Ishikawa (cell line): ENCODE results near the gene CCDC18.

Experiments used
- CEBPB ChIP-seq: IDR thresholded peaks from 2 replicates; pipeline ENCODE4 v1.6.1; 2012
- CREB1 ChIP-seq: IDR thresholded peaks from 2 replicates; pipeline ENCODE4 v1.6.1; 2012; ENCODE audit warnings: low read depth
- EGR1 ChIP-seq: IDR thresholded peaks from 2 replicates; pipeline ENCODE4 v1.6.1; 2012
- EP300 ChIP-seq: IDR thresholded peaks from 2 replicates; pipeline ENCODE4 v1.6.1; 2012; ENCODE audit warnings: borderline replicate concordance
- FOXM1 ChIP-seq: IDR thresholded peaks from 2 replicates; pipeline ENCODE4 v1.6.1; 2012; ENCODE audit warnings: low read depth, borderline replicate concordance
- NFIC ChIP-seq: IDR thresholded peaks from 2 replicates; pipeline ENCODE4 v1.6.1; 2012
- RAD21 ChIP-seq: IDR thresholded peaks from 2 replicates; pipeline ENCODE4 v1.6.1; 2012; ENCODE audit warnings: low read depth
- TAF1 ChIP-seq: IDR thresholded peaks from 2 replicates; pipeline ENCODE4 v1.6.1; 2012; ENCODE audit warnings: low read depth, mild to moderate bottlenecking
- TCF12 ChIP-seq: IDR thresholded peaks from 2 replicates; pipeline ENCODE4 v1.6.1; 2012; ENCODE audit warnings: low read depth
- TEAD4 ChIP-seq: IDR thresholded peaks from 2 replicates; pipeline ENCODE4 v1.6.1; 2012
- YY1 ChIP-seq: IDR thresholded peaks from 2 replicates; pipeline ENCODE4 v1.6.1; 2012; ENCODE audit warnings: low read depth
- ZBTB7A ChIP-seq: IDR thresholded peaks from 2 replicates; pipeline ENCODE4 v1.6.1; 2012; ENCODE audit warnings: low read depth
- TF ChIP-seq, protein P1 (sequence below): IDR thresholded peaks from 2 replicates; pipeline ENCODE4 v1.6.1; 2012
- TF ChIP-seq, protein P2 (sequence below): IDR thresholded peaks from 2 replicates; pipeline ENCODE4 v1.6.1; 2012; ENCODE audit warnings: low read depth, mild to moderate bottlenecking
- TF ChIP-seq, protein P3 (sequence below): IDR thresholded peaks from 2 replicates; pipeline ENCODE4 v1.6.1; 2012

CCDC18 gene

DNA sequence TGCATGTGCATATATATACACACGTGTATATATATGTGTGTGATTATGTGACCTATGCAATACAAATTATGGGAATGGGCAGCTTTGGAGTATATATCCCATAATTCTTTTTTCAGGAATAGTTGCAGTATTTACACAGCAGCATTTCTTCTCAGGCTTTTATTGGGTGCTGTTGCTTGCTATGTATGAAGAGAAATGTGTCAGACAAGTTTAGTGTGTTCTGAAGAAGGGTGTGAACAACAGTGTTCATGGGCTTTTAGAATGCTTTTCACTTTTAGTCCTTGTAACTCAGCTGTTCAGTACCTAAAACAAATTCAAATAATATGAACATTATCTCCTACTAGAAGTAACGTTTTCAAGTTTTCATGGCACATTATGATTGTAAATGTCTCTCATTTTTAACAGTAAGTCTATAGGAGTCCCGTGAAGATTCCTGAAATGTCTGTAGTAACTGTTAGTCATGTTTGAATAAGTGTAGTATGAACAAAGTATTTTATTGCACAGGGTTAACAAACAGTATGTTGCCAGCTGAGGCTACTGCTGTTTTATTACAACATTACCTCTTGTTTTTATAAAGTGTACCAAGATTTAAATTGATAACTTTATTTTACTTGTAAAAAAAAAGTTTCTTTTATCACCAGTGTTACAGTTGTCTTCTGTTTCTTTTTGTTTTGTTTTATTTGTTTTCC, 42.8 kb upstream of the CCDC18 start:
- TF ChIP-seq, protein P1, sequence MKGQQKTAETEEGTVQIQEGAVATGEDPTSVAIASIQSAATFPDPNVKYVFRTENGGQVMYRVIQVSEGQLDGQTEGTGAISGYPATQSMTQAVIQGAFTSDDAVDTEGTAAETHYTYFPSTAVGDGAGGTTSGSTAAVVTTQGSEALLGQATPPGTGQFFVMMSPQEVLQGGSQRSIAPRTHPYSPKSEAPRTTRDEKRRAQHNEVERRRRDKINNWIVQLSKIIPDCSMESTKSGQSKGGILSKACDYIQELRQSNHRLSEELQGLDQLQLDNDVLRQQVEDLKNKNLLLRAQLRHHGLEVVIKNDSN = no peak
- TF ChIP-seq TEAD4 = no peak
- TF ChIP-seq, protein P2, sequence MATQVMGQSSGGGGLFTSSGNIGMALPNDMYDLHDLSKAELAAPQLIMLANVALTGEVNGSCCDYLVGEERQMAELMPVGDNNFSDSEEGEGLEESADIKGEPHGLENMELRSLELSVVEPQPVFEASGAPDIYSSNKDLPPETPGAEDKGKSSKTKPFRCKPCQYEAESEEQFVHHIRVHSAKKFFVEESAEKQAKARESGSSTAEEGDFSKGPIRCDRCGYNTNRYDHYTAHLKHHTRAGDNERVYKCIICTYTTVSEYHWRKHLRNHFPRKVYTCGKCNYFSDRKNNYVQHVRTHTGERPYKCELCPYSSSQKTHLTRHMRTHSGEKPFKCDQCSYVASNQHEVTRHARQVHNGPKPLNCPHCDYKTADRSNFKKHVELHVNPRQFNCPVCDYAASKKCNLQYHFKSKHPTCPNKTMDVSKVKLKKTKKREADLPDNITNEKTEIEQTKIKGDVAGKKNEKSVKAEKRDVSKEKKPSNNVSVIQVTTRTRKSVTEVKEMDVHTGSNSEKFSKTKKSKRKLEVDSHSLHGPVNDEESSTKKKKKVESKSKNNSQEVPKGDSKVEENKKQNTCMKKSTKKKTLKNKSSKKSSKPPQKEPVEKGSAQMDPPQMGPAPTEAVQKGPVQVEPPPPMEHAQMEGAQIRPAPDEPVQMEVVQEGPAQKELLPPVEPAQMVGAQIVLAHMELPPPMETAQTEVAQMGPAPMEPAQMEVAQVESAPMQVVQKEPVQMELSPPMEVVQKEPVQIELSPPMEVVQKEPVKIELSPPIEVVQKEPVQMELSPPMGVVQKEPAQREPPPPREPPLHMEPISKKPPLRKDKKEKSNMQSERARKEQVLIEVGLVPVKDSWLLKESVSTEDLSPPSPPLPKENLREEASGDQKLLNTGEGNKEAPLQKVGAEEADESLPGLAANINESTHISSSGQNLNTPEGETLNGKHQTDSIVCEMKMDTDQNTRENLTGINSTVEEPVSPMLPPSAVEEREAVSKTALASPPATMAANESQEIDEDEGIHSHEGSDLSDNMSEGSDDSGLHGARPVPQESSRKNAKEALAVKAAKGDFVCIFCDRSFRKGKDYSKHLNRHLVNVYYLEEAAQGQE = no peak
- no peak for TF ChIP-seq YY1
- TF ChIP-seq, protein P3, sequence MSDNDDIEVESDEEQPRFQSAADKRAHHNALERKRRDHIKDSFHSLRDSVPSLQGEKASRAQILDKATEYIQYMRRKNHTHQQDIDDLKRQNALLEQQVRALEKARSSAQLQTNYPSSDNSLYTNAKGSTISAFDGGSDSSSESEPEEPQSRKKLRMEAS = no peak
- no peak for TF ChIP-seq RAD21
- TF ChIP-seq EP300 = no peak
- TF ChIP-seq TCF12 = no peak
- TF ChIP-seq CEBPB = no peak
- TF ChIP-seq FOXM1 = no peak
- TF ChIP-seq NFIC = no peak
- no peak for TF ChIP-seq CREB1
- TF ChIP-seq EGR1 = no peak
- no peak for TF ChIP-seq TAF1
- TF ChIP-seq ZBTB7A = no peak

DNA sequence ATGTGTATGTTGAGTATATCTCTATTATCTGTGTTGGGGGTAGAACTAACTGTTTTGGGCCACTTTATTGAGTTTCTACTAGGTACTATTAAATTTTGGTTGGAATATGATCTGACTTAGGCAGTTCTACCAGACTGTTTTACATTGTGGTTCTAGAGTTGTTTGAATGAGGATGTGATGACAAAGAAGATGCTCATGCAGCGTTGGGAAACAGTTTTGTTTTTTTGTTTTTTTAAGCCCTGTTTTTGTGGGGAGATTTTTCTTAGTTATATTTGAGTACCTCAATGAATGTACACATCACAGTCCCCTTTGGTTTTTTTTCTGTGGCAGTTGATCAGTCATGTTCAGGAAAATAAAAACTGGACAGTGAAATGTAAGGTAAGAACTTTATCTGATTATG, 40.4 kb upstream of the CCDC18 start:
- TF ChIP-seq NFIC = no peak
- TF ChIP-seq, protein P2 = no peak
- TF ChIP-seq, protein P3 = no peak
- no peak for TF ChIP-seq RAD21
- TF ChIP-seq CREB1 = no peak
- TF ChIP-seq ZBTB7A = no peak
- TF ChIP-seq, protein P1 = no peak
- no peak for TF ChIP-seq YY1
- no peak for TF ChIP-seq EP300
- no peak for TF ChIP-seq EGR1
- no peak for TF ChIP-seq TCF12
- TF ChIP-seq CEBPB = no peak
- TF ChIP-seq TEAD4 = no peak
- no peak for TF ChIP-seq FOXM1
- no peak for TF ChIP-seq TAF1

DNA sequence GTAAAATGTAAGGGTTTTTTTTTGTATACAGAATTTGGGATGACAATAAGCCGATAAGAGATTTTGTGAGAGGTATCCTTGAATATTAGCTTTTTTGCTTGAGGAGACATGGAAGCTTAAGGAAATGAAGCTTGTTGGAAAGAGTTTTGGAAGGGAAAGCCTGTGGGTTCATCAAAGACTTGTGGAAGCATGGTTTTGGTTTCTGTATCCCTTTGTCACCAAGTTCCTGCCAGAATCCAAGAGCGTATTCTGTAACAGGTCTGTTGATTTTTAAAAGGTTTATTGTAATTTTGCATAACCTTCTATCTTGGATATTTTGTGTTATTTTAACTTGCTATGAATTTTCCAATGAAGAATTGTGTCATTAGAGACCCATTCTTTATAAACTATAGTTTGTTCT, 38.4 kb upstream of the CCDC18 start:
- TF ChIP-seq TAF1 = no peak
- TF ChIP-seq, protein P1 = no peak
- no peak for TF ChIP-seq CREB1
- no peak for TF ChIP-seq NFIC
- no peak for TF ChIP-seq TEAD4
- TF ChIP-seq EP300 = no peak
- TF ChIP-seq ZBTB7A = no peak
- TF ChIP-seq TCF12 = no peak
- TF ChIP-seq, protein P2 = no peak
- TF ChIP-seq EGR1 = no peak
- no peak for TF ChIP-seq CEBPB
- TF ChIP-seq, protein P3 = no peak
- TF ChIP-seq FOXM1 = no peak
- no peak for TF ChIP-seq YY1
- no peak for TF ChIP-seq RAD21
